ENCODE results near the gene CAMK1G.

DNA sequence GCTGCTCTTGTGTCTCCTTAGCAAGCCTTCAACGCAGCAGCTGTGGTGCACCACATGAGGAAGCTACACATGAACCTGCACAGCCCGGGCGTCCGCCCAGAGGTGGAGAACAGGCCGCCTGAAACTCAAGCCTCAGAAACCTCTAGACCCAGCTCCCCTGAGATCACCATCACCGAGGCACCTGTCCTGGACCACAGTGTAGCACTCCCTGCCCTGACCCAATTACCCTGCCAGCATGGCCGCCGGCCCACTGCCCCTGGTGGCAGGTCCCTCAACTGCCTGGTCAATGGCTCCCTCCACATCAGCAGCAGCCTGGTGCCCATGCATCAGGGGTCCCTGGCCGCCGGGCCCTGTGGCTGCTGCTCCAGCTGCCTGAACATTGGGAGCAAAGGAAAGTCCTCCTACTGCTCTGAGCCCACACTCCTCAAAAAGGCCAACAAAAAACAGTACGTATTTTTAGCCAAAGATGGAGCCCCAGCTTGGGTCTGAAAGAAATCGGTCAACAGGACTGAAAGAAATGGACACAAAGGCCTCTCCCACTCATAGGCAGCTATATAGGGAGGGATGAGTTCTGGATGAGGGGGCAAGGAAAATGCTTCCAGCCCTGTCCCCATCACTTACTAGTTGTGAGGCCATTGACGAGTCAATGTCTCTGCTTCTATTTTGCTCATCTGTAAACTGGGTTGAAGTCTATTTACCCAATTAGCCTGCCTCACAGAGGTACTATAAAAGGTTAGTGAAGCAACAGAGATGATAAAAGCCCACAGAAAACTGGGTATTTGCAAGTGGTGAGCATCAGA, 28.5 kb downstream of the CAMK1G start:
- TF ChIP-seq, protein P1, sequence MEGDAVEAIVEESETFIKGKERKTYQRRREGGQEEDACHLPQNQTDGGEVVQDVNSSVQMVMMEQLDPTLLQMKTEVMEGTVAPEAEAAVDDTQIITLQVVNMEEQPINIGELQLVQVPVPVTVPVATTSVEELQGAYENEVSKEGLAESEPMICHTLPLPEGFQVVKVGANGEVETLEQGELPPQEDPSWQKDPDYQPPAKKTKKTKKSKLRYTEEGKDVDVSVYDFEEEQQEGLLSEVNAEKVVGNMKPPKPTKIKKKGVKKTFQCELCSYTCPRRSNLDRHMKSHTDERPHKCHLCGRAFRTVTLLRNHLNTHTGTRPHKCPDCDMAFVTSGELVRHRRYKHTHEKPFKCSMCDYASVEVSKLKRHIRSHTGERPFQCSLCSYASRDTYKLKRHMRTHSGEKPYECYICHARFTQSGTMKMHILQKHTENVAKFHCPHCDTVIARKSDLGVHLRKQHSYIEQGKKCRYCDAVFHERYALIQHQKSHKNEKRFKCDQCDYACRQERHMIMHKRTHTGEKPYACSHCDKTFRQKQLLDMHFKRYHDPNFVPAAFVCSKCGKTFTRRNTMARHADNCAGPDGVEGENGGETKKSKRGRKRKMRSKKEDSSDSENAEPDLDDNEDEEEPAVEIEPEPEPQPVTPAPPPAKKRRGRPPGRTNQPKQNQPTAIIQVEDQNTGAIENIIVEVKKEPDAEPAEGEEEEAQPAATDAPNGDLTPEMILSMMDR (IDR thresholded peaks at IDR 0.05) = no peak
- TF ChIP-seq EP300 (IDR thresholded peaks at IDR 0.05) = no peak
- no peak for TF ChIP-seq POLR2A (IDR thresholded peaks at IDR 0.05)

Measured in ovary (tissue), 3 donors.